ENCODE results near the gene LAMA1.
"Not testable (repeated sequence)": the region's sequence is repeated elsewhere in the genome, so short reads cannot be mapped to it uniquely, and the experiment has no call there.

The LAMA1 gene

GRCh38 chr18:6949800-6950586, 167.6 kb downstream of the LAMA1 start:
- Mint-ChIP-seq H3K27ac (no peak overlapping the region), H3K4me3 (no peak overlapping the region), H3K36me3 (ENCODE audit: low read depth) (no peaks in the 10 kb centered on the region), H3K9me3 (peaks cover 15% of the 10 kb centered on the region), H3K27me3 (ENCODE audit: low read depth) (no peaks in the 10 kb centered on the region), H3K4me1 (ENCODE audit: low read depth) (no peaks in the 10 kb centered on the region)
- no peak for DNase-seq (ENCODE audit: low spot score)

- no peak overlapping the region for H3K27ac Mint-ChIP-seq
- peaks cover 7% of the 10 kb centered on the region for H3K9me3 Mint-ChIP-seq
- no peaks in the 10 kb centered on the region for H3K4me1 Mint-ChIP-seq (ENCODE audit: low read depth)
- no peak for DNase-seq (ENCODE audit: low spot score)
- H3K27me3 Mint-ChIP-seq (ENCODE audit: low read depth): no peaks in the 10 kb centered on the region
- no peak overlapping the region for H3K4me3 Mint-ChIP-seq
- H3K36me3 Mint-ChIP-seq (ENCODE audit: low read depth): no peaks in the 10 kb centered on the region
Measured at GRCh38 chr18:6948281-6949055, 169.1 kb downstream of the LAMA1 start.

- no peak for DNase-seq (ENCODE audit: low spot score)
- Mint-ChIP-seq H3K4me3 (no peak overlapping the region), H3K9me3 (peaks cover 7% of the 10 kb centered on the region), H3K4me1 (ENCODE audit: low read depth) (no peaks in the 10 kb centered on the region), H3K27me3 (ENCODE audit: low read depth) (no peaks in the 10 kb centered on the region), H3K27ac (no peak overlapping the region), H3K36me3 (ENCODE audit: low read depth) (no peaks in the 10 kb centered on the region)
Measured at GRCh38 chr18:6947338-6948030, 170.1 kb downstream of the LAMA1 start.

- no peaks in the 10 kb centered on the region for H3K9me3 Mint-ChIP-seq
- H3K27me3 Mint-ChIP-seq (ENCODE audit: low read depth): no peaks in the 10 kb centered on the region
- H3K4me3 Mint-ChIP-seq: no peak overlapping the region
- no peak for DNase-seq (ENCODE audit: low spot score)
- H3K36me3 Mint-ChIP-seq (ENCODE audit: low read depth): no peaks in the 10 kb centered on the region
- no peak overlapping the region for H3K27ac Mint-ChIP-seq
- no peaks in the 10 kb centered on the region for H3K4me1 Mint-ChIP-seq (ENCODE audit: low read depth)
Measured at GRCh38 chr18:6943143-6943542, 174.5 kb downstream of the LAMA1 start.

GRCh38 chr18:6942742-6943141, 174.9 kb downstream of the LAMA1 start:
- Mint-ChIP-seq H3K4me1 (ENCODE audit: low read depth) (no peaks in the 10 kb centered on the region), H3K27ac (no peak overlapping the region), H3K27me3 (ENCODE audit: low read depth) (no peaks in the 10 kb centered on the region), H3K36me3 (ENCODE audit: low read depth) (no peaks in the 10 kb centered on the region), H3K9me3 (no peaks in the 10 kb centered on the region), H3K4me3 (no peak overlapping the region)
- no peak for DNase-seq (ENCODE audit: low spot score)

GRCh38 chr18:6941996-6942395, 175.6 kb downstream of the LAMA1 start:
- H3K4me3 Mint-ChIP-seq: no peak overlapping the region
- no peaks in the 10 kb centered on the region for H3K36me3 Mint-ChIP-seq (ENCODE audit: low read depth)
- no peak overlapping the region for H3K27ac Mint-ChIP-seq
- no peaks in the 10 kb centered on the region for H3K4me1 Mint-ChIP-seq (ENCODE audit: low read depth)
- no peaks in the 10 kb centered on the region for H3K9me3 Mint-ChIP-seq
- no peaks in the 10 kb centered on the region for H3K27me3 Mint-ChIP-seq (ENCODE audit: low read depth)
- no peak for DNase-seq (ENCODE audit: low spot score)

GRCh38 chr18:6940451-6940850, 177.1 kb downstream of the LAMA1 start:
- no peaks in the 10 kb centered on the region for H3K36me3 Mint-ChIP-seq (ENCODE audit: low read depth)
- H3K27me3 Mint-ChIP-seq (ENCODE audit: low read depth): no peaks in the 10 kb centered on the region
- no peak for DNase-seq (ENCODE audit: low spot score)
- H3K9me3 Mint-ChIP-seq: no peaks in the 10 kb centered on the region
- H3K27ac Mint-ChIP-seq: no peak overlapping the region
- H3K4me3 Mint-ChIP-seq: no peak overlapping the region
- H3K4me1 Mint-ChIP-seq (ENCODE audit: low read depth): no peaks in the 10 kb centered on the region

GRCh38 chr18:6939972-6940371, 177.6 kb downstream of the LAMA1 start:
- no peak overlapping the region for H3K4me3 Mint-ChIP-seq
- DNase-seq (ENCODE audit: low spot score): no peak
- no peaks in the 10 kb centered on the region for H3K36me3 Mint-ChIP-seq (ENCODE audit: low read depth)
- no peaks in the 10 kb centered on the region for H3K4me1 Mint-ChIP-seq (ENCODE audit: low read depth)
- H3K9me3 Mint-ChIP-seq: no peaks in the 10 kb centered on the region
- no peak overlapping the region for H3K27ac Mint-ChIP-seq
- H3K27me3 Mint-ChIP-seq (ENCODE audit: low read depth): no peaks in the 10 kb centered on the region

GRCh38 chr18:6938403-6938802, 179.2 kb downstream of the LAMA1 start:
- H3K36me3 Mint-ChIP-seq (ENCODE audit: low read depth): not testable (repeated sequence)

GRCh38 chr18:6938003-6938402, 179.6 kb downstream of the LAMA1 start:
- Mint-ChIP-seq H3K4me1 (ENCODE audit: low read depth) (no peaks in the 10 kb centered on the region), H3K4me3 (no peak overlapping the region), H3K9me3 (no peaks in the 10 kb centered on the region), H3K36me3 (ENCODE audit: low read depth) (no peaks in the 10 kb centered on the region), H3K27ac (no peak overlapping the region), H3K27me3 (ENCODE audit: low read depth) (no peaks in the 10 kb centered on the region)
- DNase-seq (ENCODE audit: low spot score): no peak

More at GRCh38 chr18:6938403-6938802, 179.2 kb downstream of the LAMA1 start:
- not testable (repeated sequence) for H3K4me3 Mint-ChIP-seq; DNase-seq (ENCODE audit: low spot score); H3K27ac Mint-ChIP-seq; H3K9me3 Mint-ChIP-seq; H3K27me3 Mint-ChIP-seq (ENCODE audit: low read depth); H3K4me1 Mint-ChIP-seq (ENCODE audit: low read depth)

GRCh38 chr18:6934859-6935258, 182.7 kb downstream of the LAMA1 start:
- H3K27me3 Mint-ChIP-seq (ENCODE audit: low read depth): no peaks in the 10 kb centered on the region
- no peak overlapping the region for H3K27ac Mint-ChIP-seq
- H3K4me3 Mint-ChIP-seq: no peak overlapping the region
- no peaks in the 10 kb centered on the region for H3K9me3 Mint-ChIP-seq
- H3K4me1 Mint-ChIP-seq (ENCODE audit: low read depth): no peaks in the 10 kb centered on the region
- H3K36me3 Mint-ChIP-seq (ENCODE audit: low read depth): no peaks in the 10 kb centered on the region
- DNase-seq (ENCODE audit: low spot score): no peak

GRCh38 chr18:6929370-6930102, 188.1 kb downstream of the LAMA1 start:
- no peak for DNase-seq (ENCODE audit: low spot score)
- Mint-ChIP-seq H3K36me3 (ENCODE audit: low read depth) (no peaks in the 10 kb centered on the region), H3K27me3 (ENCODE audit: low read depth) (no peaks in the 10 kb centered on the region), H3K9me3 (no peaks in the 10 kb centered on the region), H3K4me1 (ENCODE audit: low read depth) (no peaks in the 10 kb centered on the region), H3K4me3 (no peak overlapping the region), H3K27ac (no peak overlapping the region)

- DNase-seq (ENCODE audit: low spot score): no peak
- Mint-ChIP-seq H3K27me3 (ENCODE audit: low read depth) (no peaks in the 10 kb centered on the region), H3K27ac (no peak overlapping the region), H3K36me3 (ENCODE audit: low read depth) (no peaks in the 10 kb centered on the region), H3K9me3 (no peaks in the 10 kb centered on the region), H3K4me1 (ENCODE audit: low read depth) (no peaks in the 10 kb centered on the region), H3K4me3 (no peak overlapping the region)
Measured at GRCh38 chr18:6928359-6928758, 189.2 kb downstream of the LAMA1 start.

Measured in T-helper 2 cell treated with Interferon-gamma antibody and Interleukin-4, amounts not matched to agents 5 μg/mL and 100 μg/mL, for 36 hours (primary cell).